GM12872 (cell line): ENCODE data around the gene APIP.

ENCODE experiments used
- CTCF ChIP-seq: IDR thresholded peaks from 3 replicates; pipeline ENCODE4 v1.5.1; 2011; ENCODE audit warnings: low read depth, mild to moderate bottlenecking, low read length, moderate library complexity; ENCODE audit not compliant: insufficient read depth

The APIP gene

GRCh38 chr11:34916015-34916842, at the start of gene APIP, which contains the start of gene PDHX:
APIP (minus strand) TSS chr11:34916379; CDS start chr11:34916284, 95 bp downstream.
PDHX (plus strand) TSS chr11:34916618; CDS start chr11:34916656, 38 bp downstream.
- TF ChIP-seq CTCF = no peak

- TF ChIP-seq CTCF = no peak
Observed at GRCh38 chr11:34964610-34965331, 48.6 kb upstream of the APIP start.

GRCh38 chr11:34963351-34963750, 47.2 kb upstream of the APIP start:
- TF ChIP-seq CTCF = no peak

GRCh38 chr11:34962034-34962433, 45.9 kb upstream of the APIP start:
- no peak for TF ChIP-seq CTCF

- no peak for TF ChIP-seq CTCF
Observed at GRCh38 chr11:34960277-34960676, 44.1 kb upstream of the APIP start.

- no peak for TF ChIP-seq CTCF
Observed at GRCh38 chr11:34959770-34960169, 43.6 kb upstream of the APIP start.

- no peak for TF ChIP-seq CTCF
Observed at GRCh38 chr11:34957606-34958005, 41.4 kb upstream of the APIP start.
